GM19463 (cell line): ENCODE data around the gene IRAK3.
A peak's percentile ranks its signal among the peaks of the same experiment; 100 is the strongest.

Source experiments
- ATAC-seq: cut with Tn5 transposase; IDR thresholded peaks from one replicate; pipeline ENCODE4 v1.9.1; 2021; ENCODE audit warnings: mild to moderate bottlenecking, moderate library complexity; ENCODE audit not compliant: unreplicated experiment

IRAK3 gene

DNA sequence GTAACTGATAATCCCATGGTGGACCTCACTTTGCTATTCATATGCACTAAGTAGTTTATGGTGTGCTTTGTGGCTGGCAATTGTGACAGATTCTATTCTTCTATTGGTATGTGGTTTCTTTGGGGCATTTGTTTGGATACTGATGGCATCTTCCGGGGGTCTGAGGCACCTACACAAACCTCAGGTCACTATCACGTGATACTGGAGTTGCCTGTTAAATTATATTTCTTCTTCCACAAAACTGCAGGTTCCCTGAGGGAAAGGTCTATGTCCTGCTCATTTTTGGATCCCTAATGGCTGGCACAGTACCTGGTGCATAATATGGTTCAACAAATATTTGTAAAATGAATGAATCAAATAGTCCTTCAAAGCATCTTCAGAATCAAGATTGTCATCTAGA, 63.8 kb downstream of the IRAK3 start:
- ATAC-seq, result no peak

DNA sequence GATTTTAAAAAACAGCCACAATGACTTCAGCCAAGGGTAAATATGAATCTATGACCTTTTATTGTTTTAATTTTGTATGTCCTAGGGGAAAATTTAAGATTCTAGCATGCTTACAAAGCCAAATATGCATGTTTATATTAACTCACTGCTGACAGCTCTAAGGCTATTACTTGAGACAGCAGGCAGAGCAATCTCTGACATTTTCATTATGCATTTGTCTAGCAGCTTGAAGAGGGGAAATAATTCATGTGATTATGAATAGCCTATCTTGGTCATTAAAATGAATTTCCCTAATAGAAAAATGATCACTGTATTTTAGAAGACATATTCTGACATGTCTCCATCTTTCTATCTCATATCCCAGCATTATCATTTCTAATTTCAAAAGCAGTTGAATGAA, 66.7 kb downstream of the IRAK3 start:
- ATAC-seq, result no peak

DNA sequence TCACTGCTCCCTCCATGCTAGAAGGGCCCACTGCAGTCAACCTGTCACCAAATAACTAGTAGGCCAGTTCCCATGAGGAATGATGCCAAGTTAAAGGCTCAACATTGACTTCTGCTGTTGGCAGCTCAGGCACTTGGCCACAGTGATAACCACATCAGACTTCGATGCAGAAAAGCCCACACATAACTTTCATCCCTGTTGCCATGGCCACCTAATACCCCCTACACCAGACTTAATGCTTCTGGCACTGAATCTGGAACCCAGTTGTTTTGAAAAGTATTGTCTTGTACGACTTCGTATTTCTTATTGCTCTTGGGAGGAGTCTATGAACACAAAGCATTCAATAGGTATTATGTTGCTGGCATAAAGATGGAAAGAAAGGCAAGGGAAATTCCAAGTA, 69.0 kb downstream of the IRAK3 start:
- ATAC-seq, result no peak

DNA sequence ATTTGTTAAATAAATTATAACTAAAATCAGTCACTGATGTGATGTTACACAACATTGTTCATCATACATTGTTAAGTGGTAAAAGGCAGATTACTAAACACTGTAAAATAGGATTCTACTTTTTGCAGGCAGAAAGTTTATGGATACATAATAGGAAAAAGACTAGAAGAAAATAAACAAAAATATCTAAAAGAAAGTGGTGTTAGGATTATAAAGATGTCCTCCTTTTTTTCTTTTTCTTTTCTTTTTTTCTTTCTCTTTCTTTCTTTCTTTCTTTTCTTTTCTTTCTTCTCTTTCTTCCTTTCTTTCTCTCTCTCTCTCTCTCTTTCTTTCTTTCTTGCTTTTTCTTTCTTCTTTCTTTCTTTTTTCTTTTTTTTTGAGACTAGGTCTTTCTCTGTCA, 73.7 kb downstream of the IRAK3 start:
- no peak for ATAC-seq

DNA sequence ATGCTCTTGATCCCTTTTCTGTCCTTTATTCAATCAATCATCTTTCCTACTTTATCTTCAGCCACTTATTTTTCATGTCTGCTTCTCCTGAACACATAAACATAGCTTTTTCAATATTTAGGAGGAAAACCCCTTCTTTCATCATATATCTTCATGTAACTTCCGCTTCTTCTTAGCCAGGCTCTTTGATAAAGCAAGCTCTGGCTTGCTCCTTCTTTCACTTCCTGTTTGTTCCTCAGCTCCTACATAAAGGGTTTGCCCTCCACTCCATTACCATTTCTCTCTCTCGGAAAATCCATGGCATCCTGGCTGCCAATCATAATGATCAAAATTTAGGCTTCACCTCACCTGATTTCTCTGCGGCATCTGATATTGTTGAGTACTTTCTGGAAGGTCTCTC, 79.5 kb downstream of the IRAK3 start:
- ATAC-seq, result no peak

DNA sequence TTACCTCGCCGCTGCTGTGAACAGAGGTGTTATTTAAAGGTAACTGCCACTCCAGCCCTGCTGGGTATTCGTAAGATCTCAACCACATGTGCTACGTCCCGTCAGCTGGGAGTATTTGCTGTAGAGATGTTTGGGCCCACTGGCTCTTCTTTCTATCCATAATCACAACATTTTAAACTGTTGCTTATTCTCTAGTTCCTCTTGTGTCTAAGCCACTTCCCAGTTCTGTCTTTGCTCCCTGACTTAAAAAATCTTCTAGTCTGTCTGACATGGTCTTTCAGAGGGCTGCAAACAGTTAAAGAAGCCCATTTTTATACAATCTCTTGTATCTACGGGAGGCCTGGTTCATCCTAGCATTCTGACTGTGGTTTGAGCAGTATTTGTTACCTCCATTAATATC, 80.1 kb downstream of the IRAK3 start:
- ATAC-seq, result no peak

DNA sequence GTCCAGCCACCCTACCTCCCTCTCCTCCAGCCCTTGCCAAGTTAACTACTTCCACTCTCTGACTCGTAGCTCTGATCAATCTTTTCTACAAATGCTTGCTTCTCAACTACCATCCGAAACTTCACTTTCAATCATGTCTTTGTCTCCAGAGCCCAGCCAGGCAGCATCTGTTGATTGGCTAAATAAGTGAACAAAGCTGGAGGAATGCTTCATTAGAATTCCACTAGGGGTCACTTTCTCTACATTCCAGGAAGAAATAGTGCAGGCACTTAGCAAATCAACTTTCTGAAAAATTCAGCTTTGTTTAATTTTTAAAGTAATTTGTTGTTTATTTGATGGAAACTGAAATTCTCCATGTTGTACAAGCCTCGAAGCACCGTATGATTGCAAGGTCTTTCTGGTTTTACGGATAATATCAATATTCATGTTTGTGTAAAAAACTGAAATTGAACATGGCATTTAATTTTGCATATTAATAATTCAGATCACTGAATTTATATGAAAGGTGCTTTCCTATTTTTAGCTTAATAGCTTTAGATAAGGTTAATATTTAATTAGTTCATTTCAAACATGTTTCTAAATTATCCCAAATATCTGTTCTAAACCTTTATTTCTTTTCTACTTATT, 80.9 kb downstream of the IRAK3 start:
- peak; percentile 60 for ATAC-seq

DNA sequence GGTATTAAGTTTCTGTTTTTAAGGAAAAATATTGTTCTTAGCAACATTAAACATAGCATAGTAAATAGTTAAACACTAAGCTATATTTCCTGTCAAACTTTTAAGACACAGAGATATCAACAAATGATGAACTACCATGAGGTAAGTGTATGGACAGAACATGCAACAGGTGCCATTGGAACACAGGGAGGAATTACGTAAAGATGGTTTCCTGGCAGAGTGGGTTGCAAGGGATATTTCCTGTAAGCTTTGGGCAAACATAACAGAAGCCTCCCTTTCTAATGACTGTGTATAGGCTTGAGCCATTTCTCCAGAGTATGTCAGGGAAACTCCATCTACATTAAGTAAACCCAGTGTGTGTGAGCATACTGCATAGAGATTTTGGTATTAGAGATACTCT, 81.6 kb downstream of the IRAK3 start:
- ATAC-seq, result no peak

DNA sequence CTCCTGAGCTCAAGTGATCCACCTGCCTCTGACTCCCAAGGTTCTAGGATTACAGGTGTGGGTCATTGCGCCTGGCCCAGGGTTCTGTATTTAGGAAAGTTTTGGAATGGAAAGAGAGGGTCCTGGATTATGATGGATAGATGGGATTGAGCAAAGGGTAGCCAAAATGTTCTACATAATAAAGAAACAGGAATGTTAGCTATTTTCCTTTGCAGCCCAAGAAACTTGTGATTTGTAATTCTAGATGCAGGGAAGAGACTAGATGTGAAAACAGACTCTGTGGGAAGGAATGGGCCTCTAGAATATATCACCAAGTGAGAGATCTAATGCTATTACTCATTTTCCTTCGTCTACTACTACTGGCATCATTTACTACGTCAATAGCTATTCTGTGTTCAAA, 83.6 kb downstream of the IRAK3 start:
- no peak for ATAC-seq

DNA sequence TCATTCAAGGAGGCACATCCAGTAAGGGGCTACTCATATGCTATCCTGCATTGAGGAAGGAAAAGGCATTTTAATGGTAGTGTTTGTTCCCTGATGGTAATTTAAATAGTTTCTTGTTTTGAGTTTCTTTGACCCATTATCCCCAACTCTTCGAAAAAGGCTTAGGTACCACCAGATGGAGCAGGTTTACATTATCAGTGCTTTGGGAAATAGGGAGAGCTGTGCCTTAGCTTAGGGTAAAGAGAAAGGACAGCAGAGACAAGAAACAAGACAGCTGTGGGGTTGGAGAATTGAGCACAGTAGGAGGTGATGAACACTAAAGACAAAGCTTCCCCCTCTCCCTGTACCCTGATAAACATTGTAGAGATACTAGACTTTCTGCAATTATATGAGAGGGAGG, 84.1 kb downstream of the IRAK3 start:
- no peak for ATAC-seq

DNA sequence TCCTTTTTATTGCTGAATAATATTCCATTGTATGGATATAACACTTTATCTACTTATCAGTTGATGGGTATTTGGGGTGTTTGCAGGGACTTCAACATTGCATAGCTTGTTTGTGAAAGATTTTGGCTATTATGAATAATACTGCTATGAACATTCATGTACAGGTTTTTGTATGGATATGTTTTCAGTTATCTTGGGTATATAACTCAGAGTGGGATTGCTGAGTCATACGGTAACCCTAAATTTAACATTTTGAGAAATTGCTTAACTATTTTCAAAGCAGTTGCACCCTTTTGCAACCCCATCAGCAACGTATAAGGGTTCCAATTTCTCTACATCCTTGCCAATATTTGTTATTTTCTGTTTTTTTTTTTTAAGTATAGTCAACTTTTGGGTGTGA, 86.0 kb downstream of the IRAK3 start:
- no peak for ATAC-seq

DNA sequence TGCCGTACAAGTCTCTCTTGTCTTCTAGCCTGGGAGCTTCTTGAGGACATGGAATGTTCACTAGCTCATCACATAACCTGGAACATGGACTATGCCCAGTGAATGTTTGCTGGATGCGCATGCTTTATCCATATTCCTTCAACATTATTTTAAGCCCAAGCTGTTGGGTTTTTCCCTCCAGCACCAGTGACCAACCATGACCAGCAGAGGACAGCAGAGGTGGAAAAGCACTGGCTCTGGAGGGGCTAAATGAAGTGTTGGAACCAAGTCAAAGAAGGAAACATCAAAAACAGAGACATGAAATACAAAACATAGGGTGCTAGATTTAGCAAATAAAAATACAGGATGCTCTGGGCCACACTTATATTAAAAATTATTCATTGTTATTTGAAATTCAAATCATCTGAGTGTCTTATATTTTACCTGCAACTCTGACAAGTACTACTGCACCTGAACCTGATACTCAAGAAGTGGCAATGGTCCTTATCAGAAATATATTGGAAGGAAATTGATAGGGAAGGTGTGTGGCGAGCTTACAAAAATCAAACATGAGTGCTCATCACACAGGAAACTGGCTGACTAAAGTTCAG, 90.2 kb downstream of the IRAK3 start:
- no peak for ATAC-seq

DNA sequence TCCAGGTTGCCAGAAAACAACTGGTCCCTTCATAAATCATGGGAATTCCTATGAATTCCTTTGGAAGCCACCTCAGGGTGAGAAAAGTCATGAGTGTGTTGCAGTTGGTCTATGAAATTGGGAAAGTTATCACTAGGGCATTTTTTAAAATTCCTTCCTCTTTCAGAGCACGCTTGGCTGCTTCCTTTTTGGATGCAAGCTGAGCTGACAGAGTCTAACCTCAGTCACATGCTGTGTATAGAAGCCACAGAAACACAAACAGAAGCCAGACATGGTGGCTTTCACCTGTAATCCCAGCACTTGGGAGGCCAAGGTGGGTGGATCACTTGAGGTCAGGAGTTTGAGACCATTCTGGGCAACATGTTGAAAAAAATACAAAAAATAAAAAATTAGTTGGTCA, 91.5 kb downstream of the IRAK3 start:
- ATAC-seq, result no peak

DNA sequence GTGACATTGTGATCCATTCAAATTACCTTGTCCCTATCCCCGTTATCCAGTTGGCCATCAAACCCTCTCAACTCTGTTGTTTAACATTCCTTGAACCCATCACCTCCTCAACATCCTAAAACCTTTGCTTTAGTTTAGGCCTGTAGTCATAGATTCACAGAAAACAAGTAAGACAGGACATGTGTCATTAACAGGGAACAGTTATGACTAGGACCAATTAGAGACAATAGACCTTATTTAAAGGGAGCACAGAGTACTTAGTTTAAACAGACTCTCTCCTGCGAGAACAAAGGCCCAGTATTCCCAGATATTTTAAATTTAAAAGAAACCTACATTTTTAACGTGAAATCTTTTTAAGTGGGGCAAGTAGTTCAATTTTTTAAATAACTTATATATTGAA, 93.2 kb downstream of the IRAK3 start:
- no peak for ATAC-seq

DNA sequence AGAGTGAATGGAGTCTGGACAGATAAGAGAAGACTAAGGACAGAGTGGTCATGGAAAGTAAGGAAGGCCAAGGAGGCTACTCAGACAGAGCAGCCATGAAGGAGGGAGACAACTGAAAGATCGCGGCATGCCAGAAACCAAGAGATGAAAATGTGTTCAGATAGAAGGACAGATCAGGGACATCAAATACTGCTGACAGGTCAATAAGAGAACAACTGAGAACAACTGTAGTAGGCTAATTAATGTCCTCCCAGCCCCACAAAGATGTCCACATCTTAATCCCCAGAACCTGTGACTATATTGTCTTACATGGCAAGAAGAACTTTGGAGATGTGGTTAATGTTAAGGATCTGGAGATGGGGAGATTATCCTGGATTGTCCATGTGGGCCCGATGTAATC, 98.3 kb downstream of the IRAK3 start:
- no peak for ATAC-seq

DNA sequence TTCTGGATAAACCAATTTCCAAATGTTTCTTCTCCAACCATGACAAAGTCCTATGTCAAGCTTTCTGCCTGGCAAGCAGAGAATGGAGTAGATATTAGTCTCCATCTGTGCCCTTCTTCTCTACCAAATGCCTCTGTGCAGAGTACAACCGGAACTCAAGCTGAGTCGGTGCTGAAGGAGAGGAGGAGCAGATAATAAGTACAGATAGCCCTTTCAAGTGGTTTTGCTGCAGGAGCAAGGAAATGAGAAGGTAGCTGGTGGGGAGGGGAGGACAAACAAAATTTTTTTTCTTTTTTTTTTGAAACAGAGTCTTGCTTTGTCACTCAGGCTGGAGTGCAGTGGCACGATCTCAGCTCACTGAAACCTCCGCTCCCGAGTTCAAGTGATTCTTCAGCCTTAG, 99.1 kb downstream of the IRAK3 start:
- ATAC-seq, result no peak

DNA sequence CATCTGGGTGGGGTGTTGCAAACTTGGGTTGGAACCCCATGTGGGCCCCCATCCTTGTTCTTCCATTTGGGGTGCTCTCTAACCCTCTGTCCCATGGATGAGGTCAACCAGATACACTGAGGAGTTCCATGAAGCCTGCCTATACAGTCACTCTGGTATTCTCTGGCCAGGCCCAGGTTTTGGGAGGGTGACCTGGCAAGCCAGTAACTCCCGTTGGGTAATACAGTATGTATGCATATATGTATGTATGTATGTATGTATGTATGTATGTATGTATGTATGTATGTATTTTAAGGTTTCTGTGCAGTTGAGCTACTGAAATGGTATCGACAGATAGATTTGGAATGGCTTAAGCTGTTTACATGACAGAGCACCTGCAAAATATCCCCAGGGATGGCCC, 100.5 kb downstream of the IRAK3 start:
- no peak for ATAC-seq

DNA sequence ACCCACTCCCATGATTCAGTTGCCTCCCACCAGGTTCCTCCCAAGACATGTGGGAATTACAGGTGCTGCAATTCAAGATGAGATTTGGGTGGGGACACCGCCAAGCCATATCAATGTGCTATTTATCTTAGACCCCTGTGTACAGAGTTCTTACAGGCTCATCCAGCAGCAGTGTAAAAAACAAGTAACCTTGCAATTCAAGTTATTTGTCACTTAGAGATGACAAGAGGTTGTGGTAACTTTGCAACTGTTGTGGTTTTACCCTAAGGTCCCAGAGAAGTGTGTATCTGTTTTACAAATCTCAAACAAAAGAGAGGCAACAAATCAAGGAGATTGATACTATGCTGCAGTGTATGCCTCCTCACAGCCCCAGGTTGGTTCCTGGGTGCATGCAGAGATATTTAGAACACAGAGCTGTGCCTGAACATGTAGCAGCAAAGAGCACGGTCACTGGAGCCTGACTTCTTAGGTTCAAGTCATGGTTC, 101.7 kb downstream of the IRAK3 start:
- no peak for ATAC-seq

DNA sequence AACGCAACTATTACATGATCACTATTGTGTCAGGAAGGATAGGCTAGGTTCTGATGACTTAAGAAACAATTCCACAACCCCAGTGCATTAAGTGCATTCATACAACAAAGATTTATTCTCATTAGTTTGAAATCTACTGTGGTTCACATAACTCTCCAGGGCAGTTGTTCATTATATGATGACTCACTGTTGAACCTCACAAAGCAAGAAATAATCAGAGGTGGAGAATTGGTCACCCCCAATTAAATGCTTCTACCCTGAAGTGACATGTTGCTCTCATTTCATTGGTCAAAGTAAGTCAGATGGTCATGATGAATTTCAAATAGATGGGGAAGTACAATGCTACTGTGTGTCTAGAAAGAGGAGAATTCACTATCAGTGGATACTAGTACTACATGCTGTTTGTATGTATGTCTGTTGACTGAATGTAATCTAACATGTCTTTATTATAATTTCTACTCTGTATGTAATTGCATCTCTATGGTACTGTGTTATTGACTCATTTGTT, 107.2 kb downstream of the IRAK3 start:
- ATAC-seq, result no peak

DNA sequence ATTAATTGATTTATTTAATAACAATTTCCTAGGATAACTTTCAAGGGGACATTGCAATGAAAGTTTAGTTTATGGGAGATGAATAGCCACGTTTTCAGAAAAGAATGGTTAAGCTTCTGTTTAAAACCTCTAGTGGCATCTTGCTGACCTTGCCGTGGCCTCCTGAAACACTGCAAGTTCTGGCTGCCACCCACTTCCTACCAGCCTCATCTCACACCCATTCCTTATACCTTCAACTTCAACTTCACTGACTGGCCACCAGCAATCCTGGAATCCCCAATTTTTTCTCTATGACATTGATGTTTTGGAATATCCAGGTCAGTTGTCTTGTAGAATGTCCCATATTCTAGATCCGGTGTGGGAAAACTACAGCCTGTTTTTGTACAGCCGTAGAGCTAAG, 108.1 kb downstream of the IRAK3 start:
- no peak for ATAC-seq

DNA sequence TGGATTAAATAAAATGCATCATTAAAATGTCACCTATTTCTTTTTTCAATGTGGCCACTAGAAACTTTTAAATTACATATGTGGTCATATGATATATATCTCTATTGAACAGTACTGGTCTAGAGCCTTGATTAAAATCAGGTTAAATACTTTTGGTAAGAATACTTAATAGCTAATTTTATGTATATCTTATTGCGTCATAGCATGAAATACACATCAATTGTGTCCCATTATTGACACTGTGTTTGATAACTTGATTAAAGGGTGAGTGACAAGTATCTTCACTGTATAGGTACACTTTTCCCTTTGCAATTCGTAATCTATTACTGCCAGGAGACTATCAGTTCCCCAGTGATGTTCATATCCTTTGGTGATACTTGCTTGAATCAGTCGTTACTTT, 108.9 kb downstream of the IRAK3 start:
- no peak for ATAC-seq

DNA sequence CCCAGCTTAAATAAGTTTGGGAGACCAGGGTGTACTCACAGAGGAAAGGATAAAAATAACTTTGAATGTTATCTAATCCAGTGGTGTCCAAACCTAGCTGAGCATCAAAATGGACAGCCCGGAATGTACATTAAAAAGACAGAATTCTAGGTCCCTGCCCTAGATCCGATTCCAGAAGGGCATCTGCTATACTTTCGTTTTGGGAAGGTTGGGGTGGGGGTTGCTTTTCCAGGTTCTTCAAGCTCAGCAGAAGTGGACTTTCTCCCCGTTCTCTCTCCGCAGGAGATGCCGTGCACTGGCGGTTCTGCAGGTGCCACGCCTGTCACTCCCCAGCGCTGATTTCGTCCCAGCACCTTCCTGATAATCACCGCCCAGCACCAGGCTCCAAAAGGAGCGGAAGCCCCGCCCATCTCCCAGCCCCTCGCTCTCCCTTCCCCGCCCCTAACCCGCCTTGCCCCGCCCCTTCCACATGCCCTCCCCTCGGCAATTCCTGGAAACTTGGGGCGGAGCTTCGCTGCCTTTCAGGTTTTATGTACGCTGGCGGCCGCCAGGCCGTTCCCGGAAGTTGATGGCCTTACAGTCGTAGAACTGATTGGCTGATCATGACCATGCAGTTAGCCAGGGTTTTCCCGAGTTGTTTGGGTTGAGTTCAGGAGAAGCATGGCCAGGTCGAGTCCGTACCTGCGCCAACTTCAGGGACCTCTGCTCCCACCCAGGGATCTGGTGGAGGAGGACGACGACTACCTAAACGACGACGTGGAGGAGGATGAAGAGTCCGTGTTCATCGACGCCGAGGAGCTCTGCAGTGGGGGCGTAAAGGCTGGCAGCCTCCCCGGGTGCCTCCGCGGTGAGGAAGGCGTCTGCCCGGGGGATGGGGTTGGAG, 113.2 kb downstream of the IRAK3 start, which contains the start of gene HELB:
Gene HELB, plus strand, starts transcription at position 550 of the 883 bp plus-strand sequence. Its CDS starts 111 bp downstream, at position 661.
- ATAC-seq, result peak; percentile 90
